Keratinocyte (primary cell): ENCODE measurements around the gene MICAL3. TPM values are rescaled to one million over a fixed set of nuclear protein-coding genes. Genes with fewer than 3 reads are reported as not detected.

ENCODE experiments used
- DNase-seq: peaks from one replicate; pipeline ENCODE4 v3.0.0-alpha.2; 2011; ENCODE audit warnings: low read depth, missing footprints, low spot score
- FAIRE-seq: peaks from 2 replicates; lab custom pipeline; 2011; peaks lifted over from hg19 to GRCh38; lab: Jason Lieb, UNC
- H2AFZ ChIP-seq: 2 replicates; pipeline ENCODE4 v1.6.0; 2012; ENCODE audit warnings: low read length, control low read depth, inconsistent platforms; ENCODE audit not compliant: control insufficient read depth
- H3K27ac ChIP-seq: 2 replicates; pipeline ENCODE4 v1.5.1; 2011; ENCODE audit warnings: low read length; ENCODE audit not compliant: control insufficient read depth, insufficient read depth
- H3K27me3 ChIP-seq: 3 replicates; pipeline ENCODE4 v1.6.0; 2011; ENCODE audit warnings: low read length; ENCODE audit not compliant: control insufficient read depth, insufficient read depth; ENCODE audit errors: extremely low read depth
- H3K36me3 ChIP-seq, 2 experiments: 2 replicates in 1 of 2; 3 replicates in 1 of 2; pipeline ENCODE4 v1.5.1; 2011; ENCODE audit warnings: low read length in 2 of 2, mild to moderate bottlenecking in 1 of 2; ENCODE audit not compliant: control insufficient read depth in 2 of 2, insufficient read depth in 2 of 2; ENCODE audit errors: extremely low read depth in 1 of 2
- H3K4me1 ChIP-seq: 3 replicates; pipeline ENCODE4 v1.5.1; 2011; ENCODE audit warnings: low read length; ENCODE audit not compliant: control insufficient read depth, insufficient read depth; ENCODE audit errors: extremely low read depth
- H3K4me2 ChIP-seq: 3 replicates; pipeline ENCODE4 v1.6.0; 2011; ENCODE audit warnings: low read depth, low read length; ENCODE audit not compliant: control insufficient read depth, insufficient read depth; ENCODE audit errors: extremely low read depth
- H3K4me3 ChIP-seq, 3 experiments: fragments of 200-600 bp in 1 of 3; sonication (generic) in 1 of 3; 2 replicates in 2 of 3; 3 replicates in 1 of 3; pipeline ENCODE4 v1.5.1; 2011 to 2016; ENCODE audit warnings: low read length in 3 of 3, mild to moderate bottlenecking in 3 of 3, control low read depth in 2 of 3, inconsistent platforms in 1 of 3, low read depth in 1 of 3, mixed read lengths in 1 of 3, mixed run types in 1 of 3, moderate library complexity in 1 of 3; ENCODE audit not compliant: control insufficient read depth in 2 of 3, insufficient read depth in 2 of 3; ENCODE audit errors: extremely low read depth in 1 of 3
- H3K79me2 ChIP-seq: 2 replicates; pipeline ENCODE4 v1.6.0; 2012; ENCODE audit warnings: low read length; ENCODE audit not compliant: control insufficient read depth, insufficient read depth
- H3K9ac ChIP-seq: 3 replicates; pipeline ENCODE4 v1.6.0; 2011; ENCODE audit warnings: low read length; ENCODE audit not compliant: control insufficient read depth, insufficient read depth; ENCODE audit errors: extremely low read depth
- H3K9me1 ChIP-seq: 3 replicates; pipeline ENCODE4 v1.6.0; 2011; ENCODE audit warnings: low read length; ENCODE audit not compliant: control insufficient read depth, insufficient read depth; ENCODE audit errors: extremely low read depth
- H3K9me3 ChIP-seq: 2 replicates; pipeline ENCODE4 v1.5.1; 2012; ENCODE audit warnings: low read depth, low read length; ENCODE audit not compliant: control insufficient read depth
- H4K20me1 ChIP-seq: 3 replicates; pipeline ENCODE4 v1.6.0; 2011; ENCODE audit warnings: low read length; ENCODE audit not compliant: control insufficient read depth, insufficient read depth; ENCODE audit errors: extremely low read depth
- EZH2 ChIP-seq: IDR thresholded peaks from one replicate; pipeline ENCODE4 v1.6.1; 2012; ENCODE audit warnings: inconsistent platforms, mild to moderate bottlenecking, low read length, moderate library complexity
- dilution Hi-C: fragments of 300-500 bp; cut with MboI; formaldehyde crosslinking; loops from one replicate; pipeline ENCODE4 v1.7.0; 2020; ENCODE audit warnings: low sequenced_read_pairs; ENCODE audit not compliant: extremely low pct_ligation_motif_present
- polyA plus RNA-seq, 5 experiments: library from polyadenylated mRNA; depleted of rRNA in 3 of 5; stranded (reverse) in 3 of 5; stranded (forward) in 1 of 5; unstranded in 1 of 5; fragments of >200 nt; gene quantifications; 1 replicate in 1 of 5; 2 replicates in 3 of 5; 3 replicates in 1 of 5; pipeline versions ENCODE4 v1.2.1 to v1.2.3, GENCODE V29; 2011 to 2012; ENCODE audit warnings: missing spikeins in 2 of 5, low read depth in 1 of 5, low replicate concordance in 1 of 5
- TF ChIP-seq, protein P1 (sequence below), 3 experiments: IDR thresholded peaks in 1 of 3; conservative IDR thresholded peaks in 1 of 3; optimal IDR thresholded peaks in 1 of 3; 2 replicates in 2 of 3; 3 replicates in 1 of 3; pipeline versions ENCODE3 to v1.5.1; 2011; ENCODE audit warnings: low read length in 3 of 3, mild to moderate bottlenecking in 3 of 3, moderate library complexity in 2 of 3, control low read depth in 1 of 3, inconsistent platforms in 1 of 3; ENCODE audit not compliant: insufficient read depth in 2 of 3; ENCODE audit errors: extremely low read depth in 1 of 3

Gene MICAL3
- polyA plus RNA-seq, 1 donor (not counting 4 experiments of a cell fraction or from before 2014, with no cell fraction given): 27.9 TPM

GRCh38 chr22:17818180-17818579, 206.2 kb downstream of the MICAL3 start:
- no peak for TF ChIP-seq EZH2
- TF ChIP-seq, protein P1, sequence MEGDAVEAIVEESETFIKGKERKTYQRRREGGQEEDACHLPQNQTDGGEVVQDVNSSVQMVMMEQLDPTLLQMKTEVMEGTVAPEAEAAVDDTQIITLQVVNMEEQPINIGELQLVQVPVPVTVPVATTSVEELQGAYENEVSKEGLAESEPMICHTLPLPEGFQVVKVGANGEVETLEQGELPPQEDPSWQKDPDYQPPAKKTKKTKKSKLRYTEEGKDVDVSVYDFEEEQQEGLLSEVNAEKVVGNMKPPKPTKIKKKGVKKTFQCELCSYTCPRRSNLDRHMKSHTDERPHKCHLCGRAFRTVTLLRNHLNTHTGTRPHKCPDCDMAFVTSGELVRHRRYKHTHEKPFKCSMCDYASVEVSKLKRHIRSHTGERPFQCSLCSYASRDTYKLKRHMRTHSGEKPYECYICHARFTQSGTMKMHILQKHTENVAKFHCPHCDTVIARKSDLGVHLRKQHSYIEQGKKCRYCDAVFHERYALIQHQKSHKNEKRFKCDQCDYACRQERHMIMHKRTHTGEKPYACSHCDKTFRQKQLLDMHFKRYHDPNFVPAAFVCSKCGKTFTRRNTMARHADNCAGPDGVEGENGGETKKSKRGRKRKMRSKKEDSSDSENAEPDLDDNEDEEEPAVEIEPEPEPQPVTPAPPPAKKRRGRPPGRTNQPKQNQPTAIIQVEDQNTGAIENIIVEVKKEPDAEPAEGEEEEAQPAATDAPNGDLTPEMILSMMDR (optimal IDR thresholded peaks at IDR 0.05 in 1 of 3, IDR thresholded peaks at IDR 0.05 in 1 of 3, conservative IDR thresholded peaks at IDR 0.05 in 1 of 3; ENCODE audit: extremely low read depth in 1 of 3, insufficient read depth in 2 of 3, low read length in 3 of 3): no peak
- Histone ChIP-seq H3K27me3 (no peaks in the 10 kb centered on the region), H4K20me1 (no peaks in the 10 kb centered on the region), H3K4me3 (no peak overlapping the region), H3K9ac (no peak overlapping the region), H3K9me1 (no peaks in the 10 kb centered on the region), H3K4me2 (no peak overlapping the region), H3K4me1 (no peaks in the 10 kb centered on the region), H3K36me3 (peaks cover 31 to 42% of the 10 kb centered on the region in 2 experiments), H2AFZ (no peak overlapping the region), H3K27ac (no peak overlapping the region), H3K9me3 (no peaks in the 10 kb centered on the region), H3K79me2 (no peaks in the 10 kb centered on the region)
- DNase-seq: no peak
- dilution Hi-C loops: no loop called here
- FAIRE-seq: no peak

DNA sequence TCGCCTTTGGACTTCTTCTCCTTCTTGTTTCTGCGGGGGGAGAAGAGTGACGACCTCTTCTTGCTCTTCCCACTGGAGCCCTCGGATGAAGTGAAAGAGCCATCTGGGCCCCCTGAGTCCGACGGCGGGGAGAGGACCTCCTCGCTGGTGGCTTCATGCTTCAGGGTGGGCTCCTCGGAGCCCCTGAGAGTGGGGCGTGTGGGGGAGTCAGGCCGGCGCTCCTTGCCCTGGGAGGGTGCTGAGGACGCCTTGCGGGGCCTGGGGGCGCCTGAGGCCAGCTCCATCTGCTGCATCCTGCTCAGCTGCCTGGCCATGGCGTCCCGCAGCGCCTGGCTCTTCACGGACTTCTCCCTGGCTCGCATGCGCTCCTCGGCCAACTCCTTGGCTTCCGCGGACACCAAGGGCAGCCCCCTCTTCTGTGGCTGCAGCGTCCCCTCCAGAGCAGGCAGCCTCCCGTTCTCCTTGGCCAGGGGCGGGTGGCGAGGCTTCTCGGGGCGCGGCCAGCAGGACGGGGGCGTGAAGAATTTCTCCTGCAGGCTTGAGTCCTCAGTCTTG, 206.8 kb downstream of the MICAL3 start:
- DNase-seq (no peak), FAIRE-seq (no peak)
- no peaks in the 10 kb centered on the region for H3K27me3 ChIP-seq
- no peak overlapping the region for H3K9ac ChIP-seq
- H3K4me1 ChIP-seq: no peaks in the 10 kb centered on the region
- H3K4me2 ChIP-seq: no peak overlapping the region
- no peak overlapping the region for H3K4me3 ChIP-seq
- H2AFZ ChIP-seq: no peak overlapping the region
- H3K79me2 ChIP-seq: no peaks in the 10 kb centered on the region
- no peaks in the 10 kb centered on the region for H3K9me3 ChIP-seq
- H3K36me3 ChIP-seq: peaks cover 31 to 46% of the 10 kb centered on the region in 2 experiments
- TF ChIP-seq, protein P1 (optimal IDR thresholded peaks at IDR 0.05 in 1 of 3, IDR thresholded peaks at IDR 0.05 in 1 of 3, conservative IDR thresholded peaks at IDR 0.05 in 1 of 3; ENCODE audit: extremely low read depth in 1 of 3, insufficient read depth in 2 of 3, low read length in 3 of 3): no peak
- no peak for TF ChIP-seq EZH2
- H3K27ac ChIP-seq: no peak overlapping the region
- H4K20me1 ChIP-seq: no peaks in the 10 kb centered on the region
- H3K9me1 ChIP-seq: no peaks in the 10 kb centered on the region
- dilution Hi-C loops: no loop called here
